Measurements from ENCODE around the gene RGS19. TPM values are rescaled to one million over a fixed set of nuclear protein-coding genes. Genes with fewer than 3 reads are reported as not detected.

RGS19 gene
- total and polyA plus RNA-seq, 11 donors, result 3.2 to 25.6 (median 5.3) TPM

GRCh38 chr20:64080813-64081623 lies 1.7 kb upstream of the RGS19 start:
- intact Hi-C loops (cut with DNase I), result loop anchor here in 4 of 10 donors (2.0 to 5.0 kb wide), 3 partner anchors 40 to 176 kb away; partner anchors contain the start of gene PCMTD2 (in 1 of the 4)
- DNase-seq, result no peak
- Histone ChIP-seq H3K4me3 (peak overlapping the region in 6 of 12 donors; percentile 49 to 93 (median 76)), H3K27ac (peak overlapping the region in 6 of 12 donors; percentile 74 to 91 (median 80)), H3K27me3 (peaks cover 3 to 24% (median 17%) of the 10 kb centered on the region in 9 donors), H3K4me1 (peaks cover 2 to 63% (median 29%) of the 10 kb centered on the region in 12 donors), H3K36me3 (peaks cover 0 to 5% (median 0%) of the 10 kb centered on the region in 9 donors), H3K9me3 (no peaks in the 10 kb centered on the region)
- ATAC-seq, result no peak
- TF ChIP-seq, protein P1, sequence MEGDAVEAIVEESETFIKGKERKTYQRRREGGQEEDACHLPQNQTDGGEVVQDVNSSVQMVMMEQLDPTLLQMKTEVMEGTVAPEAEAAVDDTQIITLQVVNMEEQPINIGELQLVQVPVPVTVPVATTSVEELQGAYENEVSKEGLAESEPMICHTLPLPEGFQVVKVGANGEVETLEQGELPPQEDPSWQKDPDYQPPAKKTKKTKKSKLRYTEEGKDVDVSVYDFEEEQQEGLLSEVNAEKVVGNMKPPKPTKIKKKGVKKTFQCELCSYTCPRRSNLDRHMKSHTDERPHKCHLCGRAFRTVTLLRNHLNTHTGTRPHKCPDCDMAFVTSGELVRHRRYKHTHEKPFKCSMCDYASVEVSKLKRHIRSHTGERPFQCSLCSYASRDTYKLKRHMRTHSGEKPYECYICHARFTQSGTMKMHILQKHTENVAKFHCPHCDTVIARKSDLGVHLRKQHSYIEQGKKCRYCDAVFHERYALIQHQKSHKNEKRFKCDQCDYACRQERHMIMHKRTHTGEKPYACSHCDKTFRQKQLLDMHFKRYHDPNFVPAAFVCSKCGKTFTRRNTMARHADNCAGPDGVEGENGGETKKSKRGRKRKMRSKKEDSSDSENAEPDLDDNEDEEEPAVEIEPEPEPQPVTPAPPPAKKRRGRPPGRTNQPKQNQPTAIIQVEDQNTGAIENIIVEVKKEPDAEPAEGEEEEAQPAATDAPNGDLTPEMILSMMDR (IDR thresholded peaks at IDR 0.05), result no peak
- TF ChIP-seq POLR2A (IDR thresholded peaks at IDR 0.05), result no peak
- WGBS, 4 donors, result 80 to 87% (median 84%) methylated on average over 17 of the region's 17 CpGs

GRCh38 chr20:64080013-64080812 lies 895 bp upstream of the RGS19 start, which contains the start of gene OPRL1:
Gene OPRL1 (plus strand): TSS chr20:64080082. CDS start chr20:64092721, 12,639 bp downstream.
- no peak for TF ChIP-seq POLR2A (IDR thresholded peaks at IDR 0.05)
- TF ChIP-seq, protein P1 (IDR thresholded peaks at IDR 0.05), result no peak
- intact Hi-C loops (cut with DNase I), result loop anchor here in 4 of 10 donors (2.0 to 5.0 kb wide), 3 partner anchors 41 to 177 kb away; partner anchors contain the start of gene PCMTD2 (in 1 of the 4)
- peak within 1 kb of the TSS; percentile 37 to 93 (median 82) for H3K4me3 ChIP-seq
- peak in 3 of 4 donors; percentile 9 to 15 (median 13) for ATAC-seq
- DNase-seq, result no peak
- WGBS, 4 donors, result 4 to 22% (median 8%) methylated on average over 8 to 62 of the region's 62 CpGs
- H3K9me3 ChIP-seq, result no peaks in the 10 kb centered on the region
- peaks cover 2 to 63% (median 29%) of the 10 kb centered on the region in 12 donors for H3K4me1 ChIP-seq
- H3K27me3 ChIP-seq, result peaks cover 3 to 18% (median 14%) of the 10 kb centered on the region in 9 donors
- H3K36me3 ChIP-seq, result peaks cover 0 to 12% (median 0%) of the 10 kb centered on the region in 9 donors
- peak within 1 kb of the TSS; percentile 65 to 95 (median 86) for H3K27ac ChIP-seq

- WGBS, 4 donors, result 26 to 35% (median 33%) methylated on average over 4 of the region's 4 CpGs
- Histone ChIP-seq H3K36me3 (peaks cover 0 to 25% (median 3%) of the 10 kb centered on the region in 9 donors), H3K27ac (peak overlapping the region; percentile 65 to 95 (median 86)), H3K4me3 (peak overlapping the region; percentile 37 to 93 (median 82)), H3K27me3 (peaks cover 0 to 5% (median 2%) of the 10 kb centered on the region in 9 donors), H3K4me1 (peaks cover 2 to 54% (median 25%) of the 10 kb centered on the region in 12 donors), H3K9me3 (no peaks in the 10 kb centered on the region)
- TF ChIP-seq, protein P1 (IDR thresholded peaks at IDR 0.05), result no peak
- no peak for TF ChIP-seq POLR2A (IDR thresholded peaks at IDR 0.05)
- intact Hi-C loops (cut with DNase I), result no loop called here
- no peak for DNase-seq
- no peak for ATAC-seq
Observed at GRCh38 chr20:64078934-64079272, 415 bp downstream of the RGS19 start.

All from heart left ventricle (tissue), 16 donors.